H1 (cell line): Measurements from ENCODE around the gene LHB. TPM values are rescaled to one million over a fixed set of nuclear protein-coding genes. Genes with fewer than 3 reads are reported as not detected.
A peak's percentile ranks its signal among the peaks of the same experiment; 100 is the strongest.

Source experiments
- CHD2 ChIP-seq: IDR thresholded peaks from 2 replicates; pipeline ENCODE4 v1.6.1; 2012; ENCODE audit warnings: low read length, improper control_type of control experiment
- CREB1 ChIP-seq: IDR thresholded peaks from 2 replicates; pipeline ENCODE4 v1.6.1; 2012; ENCODE audit warnings: inconsistent platforms
- NANOG ChIP-seq: IDR thresholded peaks from 2 replicates; pipeline ENCODE4 v1.6.1; 2011; ENCODE audit warnings: low read length, low read depth, mild to moderate bottlenecking, inconsistent platforms; ENCODE audit not compliant: insufficient read depth, poor library complexity, severe bottlenecking
- POLR2AphosphoS5 ChIP-seq: IDR thresholded peaks from 2 replicates; pipeline ENCODE4 v1.6.1; 2011; ENCODE audit warnings: low read depth, low read length
- RAD21 ChIP-seq, 2 experiments: IDR thresholded peaks in 1 of 2; conservative IDR thresholded peaks in 1 of 2; 2 replicates each; pipeline ENCODE4 v1.6.1; 2011; ENCODE audit warnings: low read depth in 2 of 2, low read length in 2 of 2, improper control_type of control experiment in 1 of 2, inconsistent platforms in 1 of 2, mild to moderate bottlenecking in 1 of 2, moderate library complexity in 1 of 2
- polyA plus RNA-seq, 7 experiments: library from polyadenylated mRNA; depleted of rRNA in 3 of 7; stranded (reverse) in 5 of 7; unstranded in 2 of 7; fragments of >200 nt in 5 of 7; fragments of 200-250 nt in 2 of 7; gene quantifications; 1 replicate in 5 of 7; 2 replicates in 1 of 7; 4 replicates in 1 of 7; pipeline versions ENCODE4 v1.2.1 to v1.2.3, GENCODE V29; 2011 to 2013; ENCODE audit warnings: missing spikeins in 2 of 7, mixed read lengths in 2 of 7
- total RNA-seq: library from RNA; stranded (reverse); fragmentation: NEBNext Ultra II Directional; extraction: Animal tissue kit (Norgen Biotek cat#: 25700); gene quantifications from 2 replicates; pipeline ENCODE4 v1.2.1, GENCODE V29; 2021

LHB gene
- total and polyA plus RNA-seq, 2 of the 8 experiments (the other 6 are each of a cell fraction or from before 2014, with no cell fraction given) = 0.53 TPM; not detected in 1

DNA sequence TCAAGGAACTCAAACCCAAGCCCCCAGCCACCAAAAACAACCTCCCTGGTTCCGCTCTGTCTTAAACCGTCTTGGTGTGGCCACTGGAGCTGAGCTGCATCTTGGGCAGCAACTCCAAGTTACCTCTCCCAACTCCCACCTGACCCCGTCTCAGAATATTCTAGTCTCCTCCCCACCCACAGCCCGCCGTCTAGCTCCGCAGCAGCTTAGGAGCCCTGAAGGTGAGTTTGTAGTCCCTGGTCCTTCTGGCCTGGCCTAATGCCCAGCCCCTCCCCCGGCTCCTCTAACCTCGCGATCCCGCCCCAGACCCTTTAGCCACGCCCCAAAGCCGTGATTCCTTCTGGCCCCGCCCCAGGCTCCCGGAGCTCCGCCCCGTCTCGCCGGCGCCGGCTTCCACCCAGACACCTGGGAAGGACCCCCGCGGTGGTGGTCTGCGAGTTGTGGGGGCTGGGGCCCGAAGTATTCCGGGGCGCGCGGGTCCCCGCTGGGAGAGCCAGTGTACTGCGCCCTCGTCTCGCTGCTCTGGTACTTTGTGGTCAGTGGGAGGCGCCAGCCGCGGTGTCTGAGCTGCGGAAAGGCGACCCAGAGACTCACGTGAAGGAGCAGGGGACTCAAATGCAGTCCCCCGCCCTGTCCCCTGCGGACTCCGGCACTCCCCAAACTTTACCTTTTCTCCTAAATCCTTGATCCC lies 2.5 kb upstream of the LHB start (continued):
- TF ChIP-seq CREB1 (0 out of 2 replicates have a peak, but pooled peaks have one; percentile 6), RAD21 (IDR thresholded peaks at IDR 0.05 in 1 of 2, conservative IDR thresholded peaks at IDR 0.05 in 1 of 2; ENCODE audit: low read depth in 2 of 2, low read length in 2 of 2) (peak; percentile 12 to 28; a peak in 2 of 4 replicates), NANOG (no peak), POLR2AphosphoS5 (no peak), CHD2 (no peak)
